Fibroblast of the aortic adventitia (primary cell): ENCODE data around the gene LGI1. TPM values are rescaled to one million over a fixed set of nuclear protein-coding genes. Genes with fewer than 3 reads are reported as not detected.

ENCODE experiments used
- DNase-seq: peaks from one replicate; pipeline ENCODE4 v3.0.0-alpha.2; 2010; ENCODE audit warnings: low read depth
- H3K4me3 ChIP-seq: 2 replicates; pipeline ENCODE4 v1.5.1; 2011; ENCODE audit warnings: low read depth, mild to moderate bottlenecking, control low read depth, low read length, moderate library complexity
- CTCF ChIP-seq: IDR thresholded peaks from 2 replicates; pipeline ENCODE4 v1.5.1; 2011; ENCODE audit warnings: mild to moderate bottlenecking, low read length, control low read depth, inconsistent platforms; ENCODE audit not compliant: insufficient read depth
- total RNA-seq: library from RNA; depleted of rRNA; stranded (reverse); fragments of >200 nt; gene quantifications from 2 replicates; pipeline ENCODE4 v1.2.3, GENCODE V29; 2012; ENCODE audit warnings: low replicate concordance

LGI1 gene
- total RNA-seq, 1 donor, result 0.18 TPM

- DNase-seq, result peak; percentile 41
- H3K4me3 ChIP-seq, result no peak overlapping the region
Measured at GRCh38 chr10:93745408-93746065, 12.2 kb upstream of the LGI1 start.

GRCh38 chr10:93746844-93747284 lies 10.9 kb upstream of the LGI1 start:
- no peak overlapping the region for H3K4me3 ChIP-seq
- peak; percentile 99 for DNase-seq
- peak; percentile 29 for TF ChIP-seq CTCF

More at GRCh38 chr10:93745408-93746065, 12.2 kb upstream of the LGI1 start:
- peak; percentile 43 for TF ChIP-seq CTCF

GRCh38 chr10:93749218-93749799 lies 8.4 kb upstream of the LGI1 start:
- DNase-seq, result peak; percentile 54
- H3K4me3 ChIP-seq, result no peak overlapping the region
- no peak for TF ChIP-seq CTCF

GRCh38 chr10:93751124-93751523 lies 6.6 kb upstream of the LGI1 start:
- DNase-seq, result no peak
- H3K4me3 ChIP-seq, result no peak overlapping the region
- TF ChIP-seq CTCF, result no peak

DNA sequence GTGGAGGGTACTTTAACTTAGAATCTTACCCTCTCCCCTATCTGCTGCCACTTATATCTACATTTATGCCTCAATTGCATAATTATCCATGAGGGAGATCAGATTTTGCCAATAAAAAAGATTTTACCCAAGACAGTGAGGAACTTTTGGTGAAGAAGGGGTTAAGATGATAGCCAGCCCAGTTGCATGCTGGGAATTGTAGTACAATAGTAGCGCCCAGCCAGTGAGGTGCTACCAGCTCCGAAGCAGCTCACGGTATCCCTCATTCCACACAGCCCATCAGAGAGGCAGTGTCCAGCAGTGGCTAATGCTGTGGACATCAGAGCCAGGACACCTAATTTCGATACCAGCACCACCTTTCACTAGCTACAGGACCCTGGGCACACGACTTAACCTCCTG lies 5.9 kb upstream of the LGI1 start:
- TF ChIP-seq CTCF, result no peak
- peak; percentile 35 for DNase-seq
- peak overlapping the region; percentile 4 for H3K4me3 ChIP-seq

DNA sequence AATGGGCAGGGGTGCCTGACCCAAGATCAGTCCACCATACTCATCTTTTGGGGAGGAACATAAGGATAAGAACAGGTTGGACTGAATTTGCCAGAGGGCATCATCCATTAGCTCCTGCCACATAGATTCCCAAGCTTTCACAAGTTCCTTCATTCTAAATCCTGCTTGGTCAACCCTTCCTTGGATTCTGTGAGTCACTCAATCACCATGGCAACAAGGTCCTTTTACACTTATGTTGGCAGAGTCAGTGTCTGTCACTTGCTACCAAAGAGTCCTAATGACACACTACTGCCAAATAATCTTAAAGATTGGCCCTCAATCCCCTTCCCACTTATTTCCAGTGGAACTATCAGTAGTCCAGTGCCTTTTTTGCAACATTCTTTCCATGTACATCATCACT lies 5.0 kb upstream of the LGI1 start:
- DNase-seq, result peak; percentile 58
- no peak for TF ChIP-seq CTCF
- no peak overlapping the region for H3K4me3 ChIP-seq
